Tongue (tissue), 2 donors: ENCODE measurements around the gene ZNF324. TPM values are rescaled to one million over a fixed set of nuclear protein-coding genes. Genes with fewer than 3 reads are reported as not detected.
"Not testable (repeated sequence)": the region's sequence is repeated elsewhere in the genome, so short reads cannot be mapped to it uniquely, and the experiment has no call there.

Experiments
- DNase-seq: peaks from one replicate; pipeline ENCODE4 v3.0.0-alpha.2; 2015
- total RNA-seq: library from RNA; depleted of rRNA; stranded (reverse); fragments of >200 nt; gene quantifications from one replicate; pipeline ENCODE4 v1.2.3, GENCODE V29; 2014

The ZNF324 gene
- total RNA-seq: 16.5 TPM

- peak; percentile 99 for DNase-seq
Observed at GRCh38 chr19:58466760-58467589, at the start of gene ZNF324. ZNF324 (plus strand) TSS chr19:58467080; CDS start chr19:58469186, 2,106 bp downstream.

DNA sequence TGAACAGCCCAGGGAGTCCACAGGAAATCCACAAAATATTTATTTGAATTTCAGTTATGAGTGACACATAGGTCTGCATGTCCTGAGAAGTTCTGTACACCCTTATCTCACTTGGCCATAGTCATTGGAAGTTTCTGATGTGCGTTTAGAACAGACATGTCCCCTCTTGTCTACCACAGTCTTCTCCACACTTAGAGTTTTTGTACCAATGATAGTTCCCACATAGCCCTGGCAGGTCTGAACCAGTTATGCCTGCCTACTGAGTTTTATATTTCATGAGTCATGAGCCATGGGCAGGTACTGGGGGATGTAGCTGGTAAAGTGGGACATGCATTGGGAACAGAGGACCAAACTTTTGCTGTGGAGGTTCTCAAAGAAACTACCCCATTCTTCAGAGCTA is 38.3 kb upstream of the ZNF324 start:
- DNase-seq: no peak

GRCh38 chr19:58429745-58430144 is 37.1 kb upstream of the ZNF324 start:
- no peak for DNase-seq

- no peak for DNase-seq
Observed at GRCh38 chr19:58434217-58434616, 32.7 kb upstream of the ZNF324 start.

GRCh38 chr19:58439576-58440554 is 27.0 kb upstream of the ZNF324 start, which contains the start of gene ZNF132:
ZNF132 (minus strand) TSS chr19:58440153; CDS start chr19:58439821, 332 bp downstream.
- DNase-seq: peak; percentile 100

DNA sequence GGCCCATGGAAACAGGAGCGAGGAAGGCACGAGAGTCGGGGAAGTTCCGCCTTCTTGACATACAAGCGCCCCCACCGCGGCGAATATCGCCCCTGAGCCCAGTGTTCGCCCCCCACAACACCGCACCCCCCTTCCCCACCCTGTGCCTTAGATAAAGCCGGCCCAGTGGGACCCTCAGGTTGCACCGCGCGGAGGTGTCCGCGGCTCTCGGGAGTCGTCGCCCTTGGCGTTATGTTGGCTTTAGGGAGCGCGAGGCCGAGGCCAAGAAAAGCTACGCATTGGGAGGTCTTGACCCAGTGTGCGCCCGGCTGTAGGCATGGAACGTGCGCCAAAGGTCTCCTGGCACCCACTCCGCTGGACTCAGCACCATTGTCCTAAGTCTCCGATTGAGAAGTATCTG is 26.3 kb upstream of the ZNF324 start:
- no peak for DNase-seq

- not testable (repeated sequence) for DNase-seq
Observed at GRCh38 chr19:58442986-58443385, 23.9 kb upstream of the ZNF324 start.

GRCh38 chr19:58448860-58449259 is 18.0 kb upstream of the ZNF324 start:
- DNase-seq: not testable (repeated sequence)

GRCh38 chr19:58449980-58450379 is 16.9 kb upstream of the ZNF324 start:
- not testable (repeated sequence) for DNase-seq

DNA sequence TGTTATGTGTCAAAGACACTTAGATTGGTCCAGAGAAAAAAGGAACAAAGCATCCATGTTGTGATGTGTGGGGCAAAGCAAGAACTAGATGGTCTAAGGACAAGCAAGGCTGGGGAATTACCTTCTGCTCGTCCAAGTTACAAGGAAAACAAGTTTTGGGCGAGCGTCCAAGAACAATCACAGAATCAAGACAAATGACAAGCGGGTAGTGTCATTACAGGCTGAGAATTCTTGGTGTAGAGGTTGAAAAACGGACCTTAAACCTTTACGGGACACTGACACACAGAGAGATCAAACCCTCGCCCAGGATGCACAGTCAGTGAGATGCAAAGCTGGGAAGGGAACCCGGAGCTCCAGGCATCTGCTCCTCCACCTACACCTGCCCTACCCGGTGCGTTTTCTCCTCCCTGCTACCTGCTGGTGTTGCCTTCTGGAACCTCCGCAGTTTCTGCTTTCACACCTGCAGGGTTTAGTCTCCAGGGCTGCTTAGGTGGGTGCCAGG is 16.0 kb upstream of the ZNF324 start:
- DNase-seq: no peak

DNA sequence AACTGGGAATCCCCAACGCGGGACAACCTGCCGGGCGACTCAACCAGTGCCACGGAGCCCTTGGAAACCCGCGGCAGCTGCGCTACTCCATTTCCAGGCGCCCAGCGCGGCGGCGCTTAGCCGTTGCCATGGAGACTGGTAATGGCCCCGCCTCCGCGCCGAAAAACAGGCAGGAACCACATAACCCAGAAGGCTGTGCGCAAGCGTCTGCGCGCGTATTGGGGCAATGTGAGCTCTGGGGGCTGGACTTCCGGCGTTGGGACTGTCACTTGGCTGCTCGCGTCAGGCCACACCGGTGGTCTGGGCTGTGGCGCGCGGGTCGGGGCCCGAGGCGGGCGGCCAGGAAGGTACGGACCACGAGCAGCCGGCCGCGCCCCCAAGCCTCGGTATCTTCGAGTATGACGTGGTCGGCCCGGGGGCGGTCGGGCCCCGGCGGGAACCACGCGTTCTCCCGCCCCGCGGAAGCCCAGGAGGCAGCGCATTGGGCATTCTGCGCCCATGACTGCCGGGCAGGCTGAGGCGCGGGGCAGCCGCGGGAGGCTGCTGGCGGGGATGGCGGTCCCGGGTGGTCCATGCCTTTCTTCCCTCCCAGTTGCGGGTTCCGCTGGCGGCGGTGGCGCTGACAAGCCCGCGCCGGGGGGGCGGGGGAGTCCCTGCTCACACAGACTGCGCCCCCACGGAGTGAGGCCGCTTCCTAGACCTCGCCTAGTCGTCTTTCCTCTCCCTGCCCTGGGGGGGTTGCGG is 15.3 kb upstream of the ZNF324 start, which contains the start of gene ZNF324B:
TSS of gene ZNF324B (plus strand) at position 265 of the 744 bp plus-strand sequence. CDS start 2,080 bp downstream, outside the sequence.
- DNase-seq: peak; percentile 99

DNA sequence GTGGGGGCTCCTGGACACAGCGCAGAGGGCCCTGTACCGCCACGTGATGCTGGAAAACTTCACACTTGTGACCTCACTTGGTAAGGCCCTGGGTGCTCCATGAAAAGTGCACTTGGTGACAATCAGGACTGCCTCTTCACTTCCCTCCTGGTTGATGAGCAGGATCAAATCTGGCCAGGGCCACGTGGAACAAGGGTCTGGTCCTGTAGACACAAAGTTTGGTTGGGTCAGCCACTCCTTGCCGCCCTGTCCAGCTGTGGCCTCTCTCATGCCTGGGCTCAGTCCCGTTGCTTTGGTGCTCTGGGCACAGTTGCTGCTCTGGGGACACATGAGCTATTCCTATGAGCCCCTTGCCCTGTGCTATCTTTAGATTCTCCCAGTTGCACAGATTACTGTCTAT is 13.1 kb upstream of the ZNF324 start:
- DNase-seq: no peak

DNA sequence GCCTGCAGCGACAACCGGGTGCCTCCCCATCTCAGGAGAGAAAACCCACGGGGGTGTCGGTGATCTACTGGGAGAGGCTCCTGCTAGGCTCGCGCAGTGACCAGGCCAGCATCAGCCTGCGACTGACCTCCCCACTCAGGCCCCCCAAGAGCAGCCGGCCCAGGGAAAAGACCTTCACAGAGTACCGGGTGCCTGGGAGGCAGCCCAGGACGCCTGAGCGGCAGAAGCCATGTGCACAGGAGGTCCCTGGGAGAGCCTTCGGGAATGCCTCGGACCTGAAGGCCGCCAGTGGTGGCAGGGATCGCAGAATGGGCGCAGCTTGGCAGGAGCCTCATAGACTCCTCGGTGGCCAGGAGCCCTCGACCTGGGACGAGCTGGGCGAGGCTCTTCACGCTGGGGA is 11.6 kb upstream of the ZNF324 start:
- DNase-seq: no peak

DNA sequence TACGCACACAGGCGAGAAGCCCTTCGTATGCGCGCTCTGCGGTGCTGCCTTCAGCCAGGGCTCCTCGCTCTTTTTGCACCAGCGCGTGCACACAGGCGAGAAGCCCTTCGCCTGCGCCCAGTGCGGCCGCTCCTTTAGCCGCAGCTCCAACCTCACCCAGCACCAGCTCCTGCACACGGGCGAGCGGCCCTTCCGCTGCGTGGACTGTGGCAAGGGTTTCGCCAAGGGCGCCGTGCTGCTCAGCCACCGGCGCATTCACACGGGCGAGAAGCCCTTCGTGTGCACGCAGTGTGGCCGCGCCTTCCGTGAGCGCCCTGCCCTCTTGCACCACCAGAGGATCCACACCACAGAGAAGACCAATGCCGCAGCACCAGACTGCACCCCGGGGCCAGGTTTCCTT is 10.8 kb upstream of the ZNF324 start:
- no peak for DNase-seq

DNA sequence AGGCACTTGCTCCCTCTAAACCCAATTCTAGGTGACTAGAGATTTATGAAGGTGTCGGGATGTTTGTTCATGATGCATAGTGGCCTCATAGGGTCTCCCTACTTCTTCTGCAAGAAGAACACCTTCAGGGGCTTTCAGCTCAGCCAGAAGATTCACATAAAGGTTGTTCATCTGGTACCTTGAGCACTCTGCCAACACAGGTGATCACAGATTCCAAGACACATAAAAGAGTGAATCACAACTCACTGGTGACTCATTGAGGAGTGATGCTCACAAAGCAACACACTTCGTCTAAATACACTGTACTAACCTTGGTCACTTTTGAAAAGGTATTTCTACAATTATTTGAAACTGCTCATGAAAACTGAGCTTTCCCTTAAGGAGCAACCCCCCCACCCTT is 6.8 kb upstream of the ZNF324 start:
- no peak for DNase-seq

GRCh38 chr19:58466089-58466759 is 656 bp upstream of the ZNF324 start:
- DNase-seq: no peak

GRCh38 chr19:58468216-58468839 is 1.4 kb downstream of the ZNF324 start:
- DNase-seq: no peak

DNA sequence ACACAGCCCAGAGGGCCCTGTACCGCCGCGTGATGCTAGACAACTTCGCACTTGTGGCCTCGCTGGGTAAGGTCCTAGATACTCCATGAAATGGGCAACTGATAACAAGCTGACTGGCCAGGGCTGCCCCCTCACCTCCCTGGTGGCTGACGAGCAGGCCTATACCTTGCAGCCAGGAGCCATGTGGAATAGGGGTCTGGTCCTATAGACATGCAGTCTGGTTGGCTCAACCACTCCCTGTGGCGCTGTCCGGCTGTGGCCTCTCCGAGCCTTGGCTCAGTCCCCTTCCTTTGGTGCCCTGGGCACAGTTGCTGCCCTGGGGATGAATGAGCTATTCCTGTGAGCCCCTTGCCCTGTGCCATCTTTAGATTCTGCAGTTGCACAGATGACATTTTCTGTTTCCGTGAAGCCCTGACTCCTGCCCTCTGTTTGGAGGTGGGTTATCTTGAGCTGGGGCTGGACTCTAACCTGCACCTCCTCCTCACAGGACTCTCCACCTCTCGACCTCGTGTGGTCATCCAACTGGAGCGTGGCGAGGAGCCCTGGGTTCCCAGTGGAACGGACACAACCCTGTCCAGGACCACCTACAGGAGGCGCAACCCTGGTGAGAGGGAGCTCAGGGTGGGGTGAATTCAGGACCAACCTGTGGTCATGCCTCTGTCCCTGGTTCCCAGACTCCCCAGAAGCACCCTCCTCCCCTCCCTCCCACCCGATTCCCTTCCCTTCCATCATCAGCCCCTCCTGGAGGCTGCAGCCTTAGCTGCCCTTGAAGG is 2.5 kb downstream of the ZNF324 start:
- DNase-seq: no peak

DNA sequence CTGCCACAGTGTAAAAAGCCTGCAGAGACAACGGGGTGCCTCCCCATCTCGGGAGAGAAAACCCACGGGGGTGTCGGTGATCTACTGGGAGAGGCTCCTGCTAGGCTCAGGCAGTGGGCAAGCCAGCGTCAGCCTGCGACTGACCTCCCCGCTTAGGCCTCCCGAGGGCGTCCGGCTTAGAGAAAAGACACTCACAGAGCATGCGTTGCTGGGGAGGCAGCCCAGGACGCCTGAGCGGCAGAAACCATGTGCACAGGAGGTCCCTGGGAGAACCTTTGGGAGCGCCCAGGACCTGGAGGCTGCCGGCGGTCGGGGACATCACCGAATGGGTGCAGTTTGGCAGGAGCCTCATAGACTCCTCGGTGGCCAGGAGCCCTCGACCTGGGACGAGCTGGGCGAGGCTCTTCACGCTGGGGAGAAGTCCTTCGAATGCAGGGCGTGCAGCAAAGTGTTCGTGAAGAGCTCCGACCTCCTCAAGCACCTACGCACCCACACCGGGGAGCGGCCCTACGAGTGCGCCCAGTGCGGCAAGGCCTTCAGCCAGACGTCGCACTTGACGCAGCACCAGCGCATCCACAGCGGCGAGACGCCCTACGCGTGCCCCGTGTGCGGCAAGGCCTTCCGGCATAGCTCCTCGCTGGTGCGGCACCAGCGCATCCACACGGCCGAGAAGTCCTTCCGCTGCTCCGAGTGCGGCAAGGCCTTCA is 4.1 kb downstream of the ZNF324 start:
- DNase-seq: not testable (repeated sequence)
